GM21447 (cell line): ENCODE results near the gene RFESD.
"Not testable (repeated sequence)": the region's sequence is repeated elsewhere in the genome, so short reads cannot be mapped to it uniquely, and the experiment has no call there.

Source experiments
- ATAC-seq: cut with Tn5 transposase; IDR thresholded peaks from one replicate; pipeline ENCODE4 v1.9.1; 2021; ENCODE audit not compliant: unreplicated experiment

RFESD gene

DNA sequence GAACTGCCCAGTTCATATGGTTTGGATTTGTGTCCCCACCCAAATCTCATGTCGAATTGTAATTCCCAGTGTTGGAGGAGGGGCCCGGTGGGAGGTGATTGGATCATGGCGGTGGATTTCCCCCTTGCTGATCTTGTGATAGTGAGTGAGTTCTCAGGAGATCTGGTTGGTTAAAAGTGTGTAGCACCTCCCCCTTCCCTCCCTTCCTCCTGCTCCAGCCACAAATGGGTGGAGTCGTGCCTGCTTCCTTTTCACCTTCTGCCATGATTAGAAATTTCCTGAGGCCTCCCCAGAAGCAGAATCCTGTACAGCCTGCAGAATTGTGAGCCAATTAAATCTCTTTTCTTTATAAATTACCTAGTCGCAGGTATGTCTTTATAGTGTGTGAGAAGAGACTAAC is 59.6 kb downstream of the RFESD start:
- not testable (repeated sequence) for ATAC-seq

DNA sequence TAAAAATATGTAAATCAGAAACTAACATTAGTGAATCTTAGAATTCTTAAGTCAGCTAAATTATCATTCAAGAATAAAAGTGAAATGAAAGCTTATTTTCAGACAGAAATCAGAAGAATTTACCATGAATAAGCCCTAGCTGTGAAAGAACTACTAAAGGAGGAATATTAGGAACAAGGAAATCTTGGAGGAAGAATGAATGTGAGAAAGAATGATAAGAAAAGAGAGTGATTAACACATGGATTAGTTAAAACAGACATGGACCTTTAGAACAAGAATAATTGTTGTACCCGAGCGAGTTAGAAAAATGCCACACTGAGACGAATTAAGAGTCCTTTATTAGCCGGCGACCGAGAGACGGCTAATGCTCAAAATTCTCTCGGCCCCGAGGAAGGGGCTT is 60.5 kb downstream of the RFESD start:
- no peak for ATAC-seq
